Testis (tissue), 2 donors: ENCODE measurements around the gene HS3ST3A1.

Experiments
- POLR2A ChIP-seq: fragments of 450-650 bp; IDR thresholded peaks from one replicate; pipeline ENCODE4 v1.6.1; 2017; ENCODE audit warnings: antibody characterized with exemption, mild to moderate bottlenecking, moderate library complexity
- TF ChIP-seq, protein P1 (sequence below), 3 experiments: fragments of 450-650 bp in 2 of 3; fragments of 200-600 bp in 1 of 3; sonication (generic) in 1 of 3; IDR thresholded peaks; one replicate each; pipeline ENCODE4 v1.5.1; 2016 to 2019; ENCODE audit warnings: antibody characterized with exemption in 3 of 3, mild to moderate bottlenecking in 2 of 3, moderate library complexity in 1 of 3

DNA sequence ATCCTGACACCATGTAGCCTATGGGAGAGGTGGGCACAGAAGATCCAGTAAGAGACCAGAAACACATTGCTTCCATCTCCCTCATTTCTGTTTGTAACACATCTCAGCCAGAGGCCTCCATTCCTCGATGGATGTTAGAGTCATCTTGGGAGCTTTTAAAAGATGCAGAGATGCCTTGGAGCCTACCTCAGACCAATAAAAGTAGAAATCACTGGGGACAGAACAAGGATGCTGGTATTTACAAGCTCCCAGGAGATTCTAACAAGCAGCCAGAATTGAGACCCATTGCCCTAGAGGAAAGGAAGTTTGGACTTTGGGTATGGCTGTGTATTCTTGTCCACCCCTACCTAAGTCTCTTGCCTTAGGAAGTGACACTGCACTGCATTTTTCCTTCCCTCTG, 40.8 kb downstream of the HS3ST3A1 start:
- TF ChIP-seq, protein P1, sequence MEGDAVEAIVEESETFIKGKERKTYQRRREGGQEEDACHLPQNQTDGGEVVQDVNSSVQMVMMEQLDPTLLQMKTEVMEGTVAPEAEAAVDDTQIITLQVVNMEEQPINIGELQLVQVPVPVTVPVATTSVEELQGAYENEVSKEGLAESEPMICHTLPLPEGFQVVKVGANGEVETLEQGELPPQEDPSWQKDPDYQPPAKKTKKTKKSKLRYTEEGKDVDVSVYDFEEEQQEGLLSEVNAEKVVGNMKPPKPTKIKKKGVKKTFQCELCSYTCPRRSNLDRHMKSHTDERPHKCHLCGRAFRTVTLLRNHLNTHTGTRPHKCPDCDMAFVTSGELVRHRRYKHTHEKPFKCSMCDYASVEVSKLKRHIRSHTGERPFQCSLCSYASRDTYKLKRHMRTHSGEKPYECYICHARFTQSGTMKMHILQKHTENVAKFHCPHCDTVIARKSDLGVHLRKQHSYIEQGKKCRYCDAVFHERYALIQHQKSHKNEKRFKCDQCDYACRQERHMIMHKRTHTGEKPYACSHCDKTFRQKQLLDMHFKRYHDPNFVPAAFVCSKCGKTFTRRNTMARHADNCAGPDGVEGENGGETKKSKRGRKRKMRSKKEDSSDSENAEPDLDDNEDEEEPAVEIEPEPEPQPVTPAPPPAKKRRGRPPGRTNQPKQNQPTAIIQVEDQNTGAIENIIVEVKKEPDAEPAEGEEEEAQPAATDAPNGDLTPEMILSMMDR (IDR thresholded peaks at IDR 0.05): no peak
- no peak for TF ChIP-seq POLR2A
